Astrocyte of the cerebellum (primary cell): ENCODE data around the gene SNX13.

Source experiments
- DNase-seq: peaks from one replicate; pipeline ENCODE4 v3.0.0-alpha.2; 2011; ENCODE audit warnings: low read depth
- H3K4me3 ChIP-seq: 2 replicates; pipeline ENCODE4 v1.5.1; 2011; ENCODE audit warnings: mild to moderate bottlenecking, low read depth, low read length, moderate library complexity
- CTCF ChIP-seq: IDR thresholded peaks from 2 replicates; pipeline ENCODE4 v1.5.1; 2012; ENCODE audit warnings: low read length, low read depth, moderate library complexity, mild to moderate bottlenecking; ENCODE audit errors: missing control alignments
- in situ Hi-C: cut with HindIII; loops from 2 replicates; pipeline ENCODE4 v1.10.0; 2017; ENCODE audit warnings: low sequenced_read_pairs

Gene SNX13

DNA sequence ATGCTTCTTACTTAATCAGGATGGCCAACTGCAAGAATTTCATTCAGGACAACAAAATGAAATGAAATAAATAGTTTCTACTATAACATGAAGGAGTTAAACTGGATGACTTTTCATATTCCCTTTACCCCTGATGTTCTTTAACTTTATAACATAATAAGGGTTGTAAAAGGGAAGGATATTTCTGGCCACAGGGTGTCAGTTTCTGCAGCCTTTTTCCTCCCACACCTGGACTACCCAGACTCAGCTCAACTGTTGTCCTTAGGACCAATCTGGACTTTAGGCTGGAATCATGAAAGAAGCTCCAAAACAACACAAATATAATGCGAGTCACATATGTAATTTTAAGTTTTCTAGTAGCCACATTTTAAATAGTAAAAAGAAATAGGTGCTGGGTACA is 44.0 kb upstream of the SNX13 start:
- no peak overlapping the region for H3K4me3 ChIP-seq
- no peak for DNase-seq
- TF ChIP-seq CTCF = no peak
- in situ Hi-C loops = no loop called here

GRCh38 chr7:17983221-17984062 is 43.1 kb upstream of the SNX13 start:
- H3K4me3 ChIP-seq = no peak overlapping the region
- no peak for DNase-seq
- no peak for TF ChIP-seq CTCF
- in situ Hi-C loops = no loop called here

- in situ Hi-C loops = no loop called here
- no peak for TF ChIP-seq CTCF
- DNase-seq = no peak
- H3K4me3 ChIP-seq = no peak overlapping the region
Observed at GRCh38 chr7:17976952-17977351, 36.7 kb upstream of the SNX13 start.

DNA sequence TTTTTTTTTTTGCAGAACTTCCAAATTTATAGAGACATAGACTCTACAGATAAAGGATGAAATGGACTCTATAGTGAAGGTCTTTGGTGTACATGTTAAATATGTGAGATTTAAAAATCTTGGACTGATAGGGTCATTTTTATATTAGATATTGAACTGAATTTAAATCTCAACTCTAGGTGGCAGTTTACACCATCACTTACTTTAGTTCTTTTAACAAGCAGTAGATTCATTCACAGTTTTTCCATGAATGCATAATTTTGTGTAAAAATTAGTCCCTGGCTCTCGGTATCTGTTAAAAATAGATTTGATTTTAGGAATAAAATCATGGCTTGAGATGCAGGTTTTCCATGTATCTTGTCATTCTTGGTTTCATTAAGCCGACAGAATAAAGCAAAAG is 31.1 kb upstream of the SNX13 start:
- no peak overlapping the region for H3K4me3 ChIP-seq
- TF ChIP-seq CTCF = no peak
- in situ Hi-C loops = no loop called here
- no peak for DNase-seq

GRCh38 chr7:17968791-17969715 is 28.8 kb upstream of the SNX13 start:
- in situ Hi-C loops = no loop called here
- no peak overlapping the region for H3K4me3 ChIP-seq
- DNase-seq = no peak
- TF ChIP-seq CTCF = no peak

DNA sequence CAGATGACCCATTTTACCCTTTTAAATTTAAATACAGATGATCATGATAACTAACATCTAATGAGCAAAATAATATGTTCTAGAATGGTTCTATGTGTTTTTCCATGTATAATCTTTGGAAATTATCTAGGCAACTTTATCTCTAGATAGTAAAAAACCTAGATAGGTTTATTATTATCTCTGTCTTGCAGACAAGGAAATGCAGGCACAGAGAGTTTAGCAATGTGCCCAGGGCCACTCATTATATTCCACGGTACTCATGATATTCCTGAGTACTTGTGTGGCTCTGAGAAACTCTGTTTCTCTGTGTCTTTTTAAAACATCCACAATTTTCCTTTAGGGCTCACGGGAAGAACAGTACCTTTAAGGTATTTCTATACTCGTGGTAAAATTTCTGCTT is 26.4 kb upstream of the SNX13 start:
- H3K4me3 ChIP-seq = no peak overlapping the region
- DNase-seq = no peak
- in situ Hi-C loops = no loop called here
- TF ChIP-seq CTCF = no peak
